OCI-LY1 (cell line): ENCODE data around the gene IGFBP7.

ENCODE experiments used
- EZH2 ChIP-seq: fragments of 200-600 bp; sonication (generic), shearing (Covaris generic); IDR thresholded peaks from 2 replicates; pipeline ENCODE4 v1.8.0; 2017; ENCODE audit warnings: borderline replicate concordance, mixed run types, mild to moderate bottlenecking, antibody characterized with exemption, low read length, moderate library complexity, mixed read lengths
- TF ChIP-seq, protein P1 (sequence below): fragments of 200-600 bp; sonication (generic), shearing (Covaris generic); IDR thresholded peaks from 2 replicates; pipeline ENCODE4 v1.5.1; 2017; ENCODE audit warnings: mild to moderate bottlenecking, antibody characterized with exemption, low read length, moderate library complexity, mixed read lengths

GRCh38 chr4:57064120-57064519 lies 46.1 kb downstream of the IGFBP7 start:
- TF ChIP-seq, protein P1, sequence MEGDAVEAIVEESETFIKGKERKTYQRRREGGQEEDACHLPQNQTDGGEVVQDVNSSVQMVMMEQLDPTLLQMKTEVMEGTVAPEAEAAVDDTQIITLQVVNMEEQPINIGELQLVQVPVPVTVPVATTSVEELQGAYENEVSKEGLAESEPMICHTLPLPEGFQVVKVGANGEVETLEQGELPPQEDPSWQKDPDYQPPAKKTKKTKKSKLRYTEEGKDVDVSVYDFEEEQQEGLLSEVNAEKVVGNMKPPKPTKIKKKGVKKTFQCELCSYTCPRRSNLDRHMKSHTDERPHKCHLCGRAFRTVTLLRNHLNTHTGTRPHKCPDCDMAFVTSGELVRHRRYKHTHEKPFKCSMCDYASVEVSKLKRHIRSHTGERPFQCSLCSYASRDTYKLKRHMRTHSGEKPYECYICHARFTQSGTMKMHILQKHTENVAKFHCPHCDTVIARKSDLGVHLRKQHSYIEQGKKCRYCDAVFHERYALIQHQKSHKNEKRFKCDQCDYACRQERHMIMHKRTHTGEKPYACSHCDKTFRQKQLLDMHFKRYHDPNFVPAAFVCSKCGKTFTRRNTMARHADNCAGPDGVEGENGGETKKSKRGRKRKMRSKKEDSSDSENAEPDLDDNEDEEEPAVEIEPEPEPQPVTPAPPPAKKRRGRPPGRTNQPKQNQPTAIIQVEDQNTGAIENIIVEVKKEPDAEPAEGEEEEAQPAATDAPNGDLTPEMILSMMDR: no peak
- TF ChIP-seq EZH2: no peak
